GM23338 (cell line): Measurements from ENCODE around the gene NMBR. TPM values are rescaled to one million over a fixed set of nuclear protein-coding genes. Genes with fewer than 3 reads are reported as not detected.

Experiments used
- CREB1 ChIP-seq: fragments of 250-450 bp; sonication (Bioruptor Pico); IDR thresholded peaks from 2 replicates; pipeline ENCODE4 v1.5.0; 2020; ENCODE audit warnings: low read depth, mild to moderate bottlenecking, moderate library complexity
- EZH2phosphoT487 ChIP-seq: fragments of 200-600 bp; sonication (generic); IDR thresholded peaks from one replicate; pipeline ENCODE4 v1.8.1; 2018; ENCODE audit warnings: antibody characterized with exemption; ENCODE audit not compliant: unreplicated experiment
- JUNB ChIP-seq: IDR thresholded peaks from one replicate; pipeline ENCODE4 v1.6.1; 2016; ENCODE audit warnings: antibody characterized with exemption; ENCODE audit not compliant: unreplicated experiment
- NANOG ChIP-seq: IDR thresholded peaks from 2 replicates; pipeline ENCODE4 v1.6.1; 2016; ENCODE audit warnings: antibody characterized with exemption, borderline replicate concordance
- POLR2AphosphoS5 ChIP-seq: IDR thresholded peaks from 2 replicates; pipeline ENCODE4 v1.6.1; 2016; ENCODE audit warnings: antibody characterized with exemption, low read depth
- STAT1 ChIP-seq: IDR thresholded peaks from one replicate; pipeline ENCODE4 v1.6.1; 2016; ENCODE audit warnings: antibody characterized with exemption; ENCODE audit not compliant: unreplicated experiment
- ZNF462 ChIP-seq: fragments of 250-450 bp; sonication (Bioruptor Pico); IDR thresholded peaks from 2 replicates; pipeline ENCODE4 v1.5.0; 2020; ENCODE audit warnings: mild to moderate bottlenecking, moderate library complexity
- polyA plus RNA-seq: library from polyadenylated mRNA; unstranded; fragments of >200 nt; fragmentation: Nextera tagmentation; extraction: Ambion mirVana; gene quantifications from 2 replicates; pipeline ENCODE4 v1.2.1, GENCODE V29; 2016
- total RNA-seq: library from RNA; depleted of rRNA; stranded (reverse); fragments of >200 nt; shearing (Covaris generic); gene quantifications from 2 replicates; pipeline ENCODE4 v1.2.3, GENCODE V29; 2014; rRNA removed

The NMBR gene
- total and polyA plus RNA-seq, 2 experiments from 2014 or later: not detected

GRCh38 chr6:142026471-142026870 is 120.5 kb downstream of the NMBR start (continued):
- TF ChIP-seq JUNB (no peak), EZH2phosphoT487 (no peak), ZNF462 (CRISPR knock-in tag) (no peak), CREB1 (CRISPR knock-in tag) (no peak), POLR2AphosphoS5 (no peak), STAT1 (no peak), NANOG (no peak)

Other genes with a start within 250 kb of the NMBR start
- not detected in 2 replicates for gene GJE1, start 14.2 kb downstream of the NMBR start, total RNA-seq
- not detected in 2 replicates for gene GJE1, start 14.2 kb downstream of the NMBR start, polyA plus RNA-seq
- gene VTA1, start 141 bp upstream of the NMBR start, total RNA-seq: 102 and 109 TPM in 2 replicates
- 88.5 and 104 TPM in 2 replicates for gene VTA1, start 141 bp upstream of the NMBR start, polyA plus RNA-seq
- 4.9 and 7.7 TPM in 2 replicates for gene ADGRG6, start 154.9 kb upstream of the NMBR start, total RNA-seq
- 1.3 and 1.8 TPM in 2 replicates for gene ADGRG6, start 154.9 kb upstream of the NMBR start, polyA plus RNA-seq